Suppressor macrophage treated with lipopolysaccharide for 4 hours (primary cell): ENCODE results near the gene RDH5.
"Not testable (repeated sequence)": the region's sequence is repeated elsewhere in the genome, so short reads cannot be mapped to it uniquely, and the experiment has no call there.

Experiments used
- DNase-seq: peaks from one replicate; pipeline ENCODE4 v3.0.0-alpha.2; 2020

The RDH5 gene

DNA sequence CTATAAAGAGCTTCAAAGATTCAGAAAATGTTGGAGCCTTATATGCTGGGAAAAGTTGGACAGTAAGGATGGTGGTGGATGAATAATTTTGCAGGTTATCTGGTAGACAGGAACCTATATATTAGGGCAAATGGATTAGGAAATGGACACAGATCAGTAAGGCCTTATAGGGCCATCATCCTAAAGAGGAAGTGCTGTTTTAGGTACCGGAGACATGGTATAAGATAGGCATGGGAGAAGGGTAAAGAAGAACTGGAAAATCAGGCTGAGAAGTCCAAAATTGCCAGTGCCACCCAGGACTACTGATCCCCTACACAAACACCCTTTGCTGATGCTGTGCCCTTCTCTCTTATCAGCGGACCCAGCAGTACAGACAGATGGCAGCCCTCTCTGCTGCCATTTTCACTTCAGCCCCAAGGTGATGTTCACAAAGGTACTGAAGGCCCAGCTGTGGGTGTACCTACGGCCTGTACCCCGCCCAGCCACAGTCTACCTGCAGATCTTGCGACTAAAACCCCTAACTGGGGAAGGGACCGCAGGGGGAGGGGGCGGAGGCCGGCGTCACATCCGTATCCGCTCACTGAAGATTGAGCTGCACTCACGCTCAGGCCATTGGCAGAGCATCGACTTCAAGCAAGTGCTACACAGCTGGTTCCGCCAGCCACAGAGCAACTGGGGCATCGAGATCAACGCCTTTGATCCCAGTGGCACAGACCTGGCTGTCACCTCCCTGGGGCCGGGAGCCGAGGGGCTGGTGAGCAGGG lies 28.2 kb downstream of the RDH5 start:
- no peak for DNase-seq

DNA sequence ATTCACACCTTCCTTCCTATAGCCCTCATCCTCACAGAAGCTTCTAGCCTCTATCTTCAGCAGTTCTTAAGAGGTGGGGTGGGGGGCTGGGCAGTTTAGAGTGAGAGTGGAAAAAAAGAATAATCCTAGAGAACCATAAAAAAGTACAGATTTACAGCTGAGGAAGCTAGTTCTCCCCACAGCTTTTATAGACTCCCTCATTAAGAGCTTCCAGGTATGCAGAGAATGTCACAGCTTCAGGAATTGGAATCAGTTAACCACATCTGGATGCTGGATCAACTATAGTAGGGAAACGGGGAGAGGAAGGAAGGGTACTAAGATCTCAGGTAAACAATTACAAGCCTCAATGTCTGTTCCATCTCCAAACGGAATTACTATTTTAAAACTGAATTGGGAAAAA lies 35.1 kb downstream of the RDH5 start:
- no peak for DNase-seq

DNA sequence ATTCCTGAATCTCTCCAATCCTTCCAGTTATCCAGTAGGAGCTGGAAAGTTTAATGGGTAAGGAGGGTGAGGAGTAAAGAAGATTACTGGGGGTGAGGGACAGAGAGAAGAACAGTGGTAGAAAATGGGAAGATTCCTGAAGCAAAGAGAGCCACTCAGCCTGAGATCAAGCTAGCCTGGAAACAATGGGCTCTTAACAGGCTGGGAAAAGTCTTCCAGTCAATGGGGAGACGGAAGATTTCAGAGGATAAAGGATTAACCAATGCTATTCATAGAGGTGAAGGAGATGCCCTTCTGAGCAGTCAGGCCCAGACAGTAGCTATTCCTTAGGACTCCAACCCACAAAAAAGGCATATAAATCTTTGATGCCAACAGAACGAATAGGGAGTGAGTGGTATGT lies 37.5 kb downstream of the RDH5 start:
- no peak for DNase-seq

DNA sequence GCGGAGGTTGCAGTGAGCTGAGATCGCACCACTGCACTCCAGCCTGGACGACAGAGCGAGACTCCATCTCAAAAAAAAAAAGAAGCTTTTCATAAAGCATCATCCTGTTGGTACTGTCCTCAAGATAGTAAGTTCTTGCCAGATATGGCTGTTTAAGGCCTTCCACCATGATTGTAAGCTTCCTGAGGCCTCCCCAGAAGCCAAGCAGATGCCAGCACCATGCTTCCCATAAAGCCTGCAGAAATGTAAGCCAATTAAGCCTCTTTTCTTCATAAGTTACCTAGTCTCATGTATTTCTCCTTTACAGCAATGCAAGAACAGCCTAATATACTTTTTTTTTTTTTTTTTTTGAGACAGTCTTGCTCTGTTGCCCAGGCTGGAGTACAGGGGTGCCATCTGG lies 38.4 kb downstream of the RDH5 start:
- not testable (repeated sequence) for DNase-seq

DNA sequence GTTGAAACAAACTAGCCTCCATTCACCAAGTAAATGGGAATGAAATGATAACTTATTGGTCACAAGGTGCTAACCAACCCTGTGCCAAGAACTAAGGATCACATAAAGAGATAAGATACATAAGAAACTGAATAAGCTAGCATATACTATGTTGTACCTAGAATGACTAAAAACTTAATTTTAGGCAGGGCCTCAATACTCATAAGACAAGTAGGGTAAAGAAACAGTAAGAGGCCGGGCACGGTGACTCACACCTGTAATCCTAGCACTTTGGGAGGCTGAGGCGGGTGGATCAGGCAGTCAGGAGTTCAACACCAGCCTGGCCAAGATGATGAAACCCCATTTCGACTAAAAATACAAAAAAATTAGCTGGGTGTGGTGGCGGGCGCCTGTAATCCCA lies 40.5 kb downstream of the RDH5 start:
- DNase-seq: no peak

DNA sequence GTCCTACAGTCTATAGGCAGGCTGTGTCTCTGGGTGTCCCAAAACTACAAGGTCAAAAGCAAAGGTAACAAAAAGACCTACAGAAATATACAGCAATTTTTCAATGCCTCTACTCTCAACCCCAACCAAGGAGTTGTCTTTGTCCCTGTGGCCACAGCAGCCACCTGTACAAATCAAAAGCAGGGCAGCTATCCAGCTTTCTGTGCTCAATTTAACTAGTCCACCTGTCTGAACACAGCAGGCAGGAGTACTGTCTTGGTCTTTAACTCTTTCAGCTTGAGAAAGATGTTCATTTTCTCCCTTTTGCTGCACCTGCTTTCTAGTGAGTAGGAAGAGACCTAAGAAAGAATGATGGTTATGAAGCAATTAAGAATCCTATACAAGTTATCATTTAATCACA lies 42.5 kb downstream of the RDH5 start:
- DNase-seq: no peak

DNA sequence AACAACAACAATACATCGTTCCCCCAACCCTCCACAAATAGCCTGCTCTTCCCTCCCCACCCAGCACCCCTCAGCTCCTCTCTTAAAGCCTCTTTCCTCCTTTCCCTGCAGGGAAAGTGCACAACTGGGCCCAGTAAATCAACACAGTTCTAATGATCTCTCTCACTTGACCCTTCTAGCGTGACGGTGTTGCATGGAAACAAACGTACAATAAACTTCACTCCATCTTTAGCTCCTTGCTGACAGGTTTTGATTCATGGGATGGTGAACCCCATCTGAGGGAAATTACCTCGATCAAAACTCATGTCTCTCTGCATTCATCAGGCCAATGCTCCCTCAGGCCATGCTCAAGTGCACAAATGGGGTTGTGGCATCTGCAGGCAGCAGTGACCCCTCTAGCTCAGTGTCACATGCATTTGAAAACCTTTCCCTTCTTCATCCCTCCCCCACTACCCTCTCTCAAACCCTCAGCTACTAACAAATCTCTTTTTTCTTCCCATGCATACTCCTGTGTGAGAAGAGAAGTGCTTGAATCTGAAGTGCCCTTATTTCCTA lies 45.6 kb downstream of the RDH5 start:
- DNase-seq: no peak

DNA sequence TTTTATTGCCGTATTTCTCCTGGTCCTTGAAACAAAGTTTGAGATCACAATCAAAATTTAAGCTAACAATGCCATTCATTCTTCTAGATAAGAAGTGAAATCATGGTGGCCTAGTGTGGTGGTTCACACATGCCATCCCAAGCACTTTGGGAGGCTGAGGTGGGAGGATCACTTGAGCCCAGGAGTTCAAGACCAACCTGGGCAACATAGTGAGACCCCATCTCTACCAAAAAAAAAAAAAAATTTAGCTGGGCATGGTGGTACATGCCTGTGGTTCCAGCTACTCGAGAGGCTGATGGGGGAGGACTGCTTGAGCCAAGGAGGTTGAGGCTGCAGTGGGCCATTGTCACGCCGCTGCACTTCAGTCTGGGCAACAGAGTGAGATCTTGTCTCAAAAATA lies 47.0 kb downstream of the RDH5 start:
- DNase-seq: no peak

DNA sequence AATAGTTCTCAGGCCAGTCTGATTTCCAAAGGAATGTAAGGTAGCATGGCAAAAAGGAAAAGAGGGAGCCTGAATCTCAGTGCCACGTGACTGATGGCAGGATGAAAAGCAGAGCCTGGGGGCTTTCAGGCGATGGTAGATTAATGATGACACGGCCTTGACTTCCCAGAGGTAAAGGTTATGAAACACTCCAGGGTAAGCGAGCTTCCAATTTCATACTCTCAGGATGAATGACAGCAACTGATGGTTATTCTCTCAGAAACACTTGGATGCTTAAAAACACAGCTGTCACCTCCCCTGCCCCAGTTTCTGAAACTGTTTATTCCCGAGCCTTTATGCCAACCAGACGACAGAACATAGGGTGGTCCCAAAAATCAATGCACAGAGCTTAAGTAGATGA lies 51.5 kb downstream of the RDH5 start:
- DNase-seq: no peak
